T-helper 9 cell (primary cell): ENCODE results near the gene PEAK3.
"Not testable (repeated sequence)": the region's sequence is repeated elsewhere in the genome, so short reads cannot be mapped to it uniquely, and the experiment has no call there.

Source experiments
- DNase-seq: peaks from one replicate; pipeline ENCODE4 v3.0.0-alpha.2; 2020

PEAK3 gene

DNA sequence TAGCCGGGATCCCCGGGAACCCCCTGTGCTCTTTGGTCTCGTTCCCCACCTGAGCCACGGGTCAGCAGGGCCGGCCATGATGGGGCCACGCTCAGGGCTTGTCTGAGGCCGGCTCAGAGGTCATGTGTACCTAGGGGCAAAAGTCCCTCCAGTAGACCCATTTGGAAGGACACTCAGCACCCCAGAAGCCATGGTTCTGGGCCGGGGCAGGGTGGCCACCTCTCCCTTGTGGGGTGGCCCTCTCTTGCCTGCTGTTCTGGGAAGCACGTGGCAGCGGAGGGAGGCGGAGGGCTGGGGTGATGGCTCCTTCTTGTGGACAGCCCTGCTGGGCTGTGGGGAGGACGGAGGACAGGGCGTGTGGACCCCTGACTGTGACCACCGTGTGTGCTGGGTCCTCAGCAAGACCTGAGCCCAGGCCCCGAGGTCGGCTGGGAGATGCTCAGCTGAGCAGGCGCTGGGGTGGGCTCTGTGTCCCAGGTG is 6.4 kb upstream of the PEAK3 start:
- DNase-seq, result no peak

- no peak for DNase-seq
These were observed 5.8 kb upstream of the PEAK3 start for GRCh38 chr19:2287585-2288337.

DNA sequence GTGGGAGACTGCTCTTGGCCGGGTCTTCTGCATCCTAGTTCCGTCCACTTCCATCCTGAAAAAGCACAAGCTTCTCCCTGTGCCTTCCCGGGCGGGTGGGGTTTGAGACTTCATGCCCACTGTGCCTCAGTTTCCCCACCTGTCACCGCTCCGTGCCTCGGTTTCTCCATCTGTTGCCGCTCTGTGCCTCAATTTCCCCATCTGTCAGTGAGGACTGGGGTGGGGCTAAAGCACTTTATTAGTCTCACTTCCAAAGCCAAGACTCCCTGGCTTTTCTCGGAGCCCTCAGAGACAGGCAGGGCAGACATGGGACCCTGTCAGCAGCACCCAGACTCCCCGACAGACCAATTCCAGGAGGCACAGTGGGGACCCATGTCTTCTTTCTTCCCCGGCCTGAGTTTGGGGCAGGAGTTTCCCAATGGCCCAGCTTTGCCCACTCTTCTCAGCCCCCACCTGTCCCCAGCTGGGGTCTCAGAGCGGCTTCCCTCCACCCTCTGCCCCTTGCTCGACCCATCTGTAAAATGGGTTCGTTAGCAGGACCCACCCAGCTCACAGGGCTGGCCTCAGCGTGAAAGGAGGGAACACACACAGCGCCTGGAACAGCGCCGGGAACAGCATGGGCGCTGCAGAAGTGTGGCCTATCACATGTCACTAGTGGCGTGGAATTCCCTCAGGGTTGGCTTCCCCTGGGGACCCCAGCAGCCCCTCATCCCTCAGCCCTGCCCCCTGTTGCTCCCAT is 4.6 kb upstream of the PEAK3 start:
- DNase-seq, result no peak

DNA sequence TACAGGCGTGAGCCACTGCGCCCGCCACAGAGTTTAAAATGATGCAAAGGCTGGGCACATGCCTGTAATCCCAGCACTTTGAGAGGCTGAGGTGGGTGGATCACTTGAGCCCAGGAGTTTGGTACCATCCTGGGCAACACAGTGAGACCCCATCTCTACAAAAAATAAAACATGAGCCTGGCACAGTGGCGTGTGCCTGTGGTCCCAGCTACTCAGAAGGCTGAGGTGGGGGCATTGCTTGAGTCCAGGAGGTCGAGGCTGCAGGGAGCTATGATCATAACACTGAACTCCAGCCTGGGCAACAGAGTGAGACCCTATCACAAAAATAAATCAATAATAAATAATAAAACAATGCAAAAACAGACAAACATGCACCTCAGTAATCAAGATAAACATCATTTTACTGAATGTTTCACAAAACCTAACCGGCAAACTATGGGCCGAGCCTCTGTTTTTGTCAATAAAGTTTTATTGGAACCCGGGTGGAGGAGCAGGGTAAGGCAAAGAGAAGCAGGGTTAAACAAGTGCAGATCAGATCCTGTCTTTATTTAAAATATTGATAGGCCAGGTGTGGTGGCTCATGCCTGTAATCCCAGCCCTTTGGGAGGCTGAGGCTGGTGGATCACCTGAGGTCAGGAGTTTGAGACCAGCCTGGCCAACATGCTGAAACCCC is 2.0 kb upstream of the PEAK3 start:
- no peak for DNase-seq

GRCh38 chr19:2282862-2283237 is 875 bp upstream of the PEAK3 start:
- no peak for DNase-seq

- DNase-seq, result not testable (repeated sequence)
These were observed 512 bp downstream of the PEAK3 start for GRCh38 chr19:2281265-2282061.

- DNase-seq, result no peak
These were observed 1.2 kb downstream of the PEAK3 start for GRCh38 chr19:2280633-2281264.

DNA sequence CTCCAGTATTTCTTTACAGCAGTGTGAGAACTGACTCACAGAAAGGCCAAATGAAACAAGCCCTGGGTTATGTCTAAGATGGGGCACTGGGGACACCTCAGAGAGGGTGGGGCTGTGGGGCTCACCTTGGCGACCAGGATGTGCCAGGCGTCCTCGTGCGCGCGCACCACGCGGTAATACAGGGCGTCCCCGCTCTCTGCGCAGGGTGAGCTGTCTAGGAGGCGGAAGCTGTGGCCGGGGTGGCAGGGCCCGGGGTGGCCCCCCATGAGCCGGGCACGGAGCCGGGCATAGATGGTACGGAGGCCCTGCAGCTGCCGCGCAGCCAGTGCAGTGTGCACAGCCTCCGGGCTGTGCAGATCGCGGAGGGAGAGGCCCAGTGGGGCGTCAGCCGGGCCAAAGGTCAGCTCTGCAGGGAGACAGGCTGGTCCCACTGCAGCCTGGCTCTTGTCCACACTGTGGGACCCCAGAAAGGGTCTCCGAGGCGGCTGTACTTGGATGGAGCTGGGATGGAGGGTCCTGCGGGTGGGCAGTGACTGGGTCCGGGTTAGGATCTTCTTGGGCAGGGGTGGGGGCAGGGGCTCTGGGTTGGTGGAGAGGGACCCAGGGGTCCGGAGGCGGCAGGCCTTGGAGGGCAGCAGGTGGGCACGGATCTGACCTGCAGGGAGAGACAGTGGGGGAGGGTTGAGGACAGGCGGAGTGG is 3.4 kb downstream of the PEAK3 start:
- no peak for DNase-seq

DNA sequence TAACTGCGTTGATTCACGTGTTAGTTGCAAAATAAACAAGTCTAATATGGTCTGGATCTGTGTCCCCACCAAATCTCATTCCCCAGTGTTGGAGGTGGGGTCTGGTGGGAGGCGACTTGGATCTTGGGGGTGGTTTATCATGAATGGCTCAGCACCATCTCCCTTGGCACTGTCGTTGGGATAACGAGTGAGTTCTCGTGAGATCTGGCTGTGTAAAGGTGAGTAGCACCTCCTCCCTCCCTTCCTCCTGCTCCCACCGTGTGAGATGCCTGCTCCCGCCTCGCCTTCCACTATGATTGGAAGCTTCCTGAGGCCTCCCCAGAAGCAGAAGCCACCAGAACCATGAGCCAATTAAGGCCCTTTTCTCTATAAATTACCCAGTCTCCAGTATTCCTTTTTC is 4.8 kb downstream of the PEAK3 start:
- DNase-seq, result no peak

DNA sequence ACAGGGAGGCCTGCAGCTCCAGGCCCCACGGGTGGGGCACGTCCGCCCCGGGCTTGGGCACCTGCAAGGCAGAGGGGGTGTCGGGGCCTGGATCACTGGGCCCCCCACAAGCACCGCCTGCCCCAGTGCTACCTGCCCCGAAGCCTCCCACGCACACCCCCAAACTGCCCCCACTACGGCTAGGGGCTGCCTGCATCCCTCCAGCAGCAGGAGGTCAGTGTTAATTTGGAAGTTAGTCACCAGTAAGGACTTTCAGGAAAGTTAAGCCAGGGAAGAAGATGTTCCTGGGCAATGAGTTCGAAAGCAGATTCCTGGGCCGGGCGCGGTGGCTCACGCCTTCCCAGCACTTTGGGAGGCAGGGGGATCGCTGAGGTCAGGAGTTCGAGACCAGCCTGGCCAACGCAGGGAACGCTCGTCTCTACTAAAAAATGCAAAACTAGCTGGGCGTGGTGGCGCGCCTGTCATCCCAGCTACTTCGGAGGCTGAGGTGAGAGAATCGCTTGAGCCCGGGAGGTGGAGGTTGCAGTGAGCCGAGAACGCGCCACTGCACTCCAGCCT is 5.5 kb downstream of the PEAK3 start:
- DNase-seq, result no peak

GRCh38 chr19:2275588-2276428 is 6.2 kb downstream of the PEAK3 start:
- DNase-seq, result no peak

DNA sequence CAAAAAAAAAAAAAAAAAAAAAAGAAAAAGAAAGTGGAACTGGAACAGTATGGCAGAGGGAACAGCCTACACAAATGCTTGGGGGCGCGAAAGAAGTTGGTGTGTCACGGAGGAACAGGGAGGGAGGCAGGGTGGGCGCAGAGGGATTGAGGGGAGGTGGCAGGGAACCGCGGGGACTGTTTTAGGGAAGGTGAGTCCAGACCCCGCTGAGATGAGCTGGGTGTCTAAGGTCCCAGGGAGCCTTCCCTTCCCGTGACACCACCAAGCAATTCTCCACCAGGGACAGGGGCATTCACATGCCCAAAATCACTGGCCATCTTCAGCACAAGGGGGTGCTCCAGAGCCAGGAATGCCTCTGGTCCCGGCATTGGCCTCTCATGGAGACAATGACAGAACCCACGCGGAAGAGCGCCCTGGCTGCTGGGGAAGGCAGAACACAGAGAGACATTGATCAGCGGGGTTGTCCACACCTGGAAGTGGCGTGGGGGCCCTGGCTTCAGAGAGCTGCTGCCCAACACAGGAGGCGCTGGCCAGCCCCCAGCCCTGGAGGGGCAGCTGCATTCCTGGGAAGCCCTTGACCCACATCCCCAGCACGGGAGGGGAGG is 6.9 kb downstream of the PEAK3 start:
- no peak for DNase-seq

GRCh38 chr19:2274185-2274711 is 7.7 kb downstream of the PEAK3 start:
- DNase-seq, result no peak

GRCh38 chr19:2273356-2274184 is 8.4 kb downstream of the PEAK3 start:
- peak; percentile 75 for DNase-seq

- no peak for DNase-seq
These were observed 10.5 kb downstream of the PEAK3 start for GRCh38 chr19:2271234-2272103.

DNA sequence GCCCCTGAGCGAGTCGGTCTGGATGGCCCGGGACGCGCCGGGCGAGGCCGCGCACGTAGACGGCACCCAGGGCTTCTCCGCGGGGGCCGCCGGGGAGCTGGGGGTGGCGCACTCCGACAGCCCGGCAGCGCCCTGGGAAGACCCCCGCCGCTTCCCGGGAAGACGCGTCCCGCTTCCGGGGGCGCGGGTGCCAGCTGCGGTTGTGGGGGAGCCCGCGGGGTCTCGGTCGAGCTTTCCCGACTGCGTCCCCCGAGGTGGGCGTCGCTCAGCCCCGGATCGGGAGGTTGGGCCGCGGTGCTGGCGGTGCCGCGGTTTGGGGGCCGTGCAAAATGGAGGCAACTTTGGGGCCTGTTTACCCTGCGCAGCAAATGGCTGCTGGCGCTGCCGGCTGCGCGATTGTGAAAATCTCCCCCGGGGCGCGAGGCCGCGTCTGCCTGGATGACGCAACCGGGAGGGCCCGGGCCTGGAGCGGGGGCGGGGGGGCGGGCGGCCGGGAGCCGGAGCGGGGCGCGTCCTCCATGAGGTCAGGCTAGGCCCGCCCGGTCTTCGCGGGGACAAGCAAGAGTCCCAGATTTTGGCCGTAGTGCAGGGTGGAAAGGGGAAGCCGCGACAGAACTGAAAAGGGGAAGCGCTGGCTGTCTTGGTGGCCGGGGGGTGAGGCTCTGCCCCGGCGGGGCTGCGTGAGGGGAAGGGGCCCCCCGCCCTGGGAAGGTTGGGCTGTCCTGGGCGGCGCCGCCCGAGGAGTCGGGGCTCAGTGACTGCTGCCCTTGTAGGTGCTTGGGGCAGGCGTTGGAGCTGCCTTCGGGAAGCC is 11.3 kb downstream of the PEAK3 start:
- DNase-seq, result peak; percentile 63

DNA sequence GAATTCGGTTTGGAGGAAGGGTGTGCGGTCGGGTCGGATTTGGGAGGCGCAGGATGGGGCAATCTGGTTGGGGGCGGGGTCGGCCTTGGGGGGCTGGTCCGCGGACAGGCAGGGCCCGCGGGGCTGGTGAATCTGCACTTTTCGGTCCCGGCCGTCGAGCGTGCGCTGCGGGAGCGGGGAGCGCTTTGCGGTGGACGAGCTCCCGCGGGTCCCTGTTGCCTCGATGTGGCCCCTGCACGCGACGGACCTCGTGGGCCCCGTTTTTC is 11.9 kb downstream of the PEAK3 start:
- DNase-seq, result peak; percentile 36
